Cortex of kidney (tissue), 1 donor: ENCODE data around the gene NELL1.
"Not testable (repeated sequence)": the region's sequence is repeated elsewhere in the genome, so short reads cannot be mapped to it uniquely, and the experiment has no call there.

Source experiments
- DNase-seq: peaks from one replicate; lab custom pipeline; 2025; lab: John Stamatoyannopoulos, UW

NELL1 gene

DNA sequence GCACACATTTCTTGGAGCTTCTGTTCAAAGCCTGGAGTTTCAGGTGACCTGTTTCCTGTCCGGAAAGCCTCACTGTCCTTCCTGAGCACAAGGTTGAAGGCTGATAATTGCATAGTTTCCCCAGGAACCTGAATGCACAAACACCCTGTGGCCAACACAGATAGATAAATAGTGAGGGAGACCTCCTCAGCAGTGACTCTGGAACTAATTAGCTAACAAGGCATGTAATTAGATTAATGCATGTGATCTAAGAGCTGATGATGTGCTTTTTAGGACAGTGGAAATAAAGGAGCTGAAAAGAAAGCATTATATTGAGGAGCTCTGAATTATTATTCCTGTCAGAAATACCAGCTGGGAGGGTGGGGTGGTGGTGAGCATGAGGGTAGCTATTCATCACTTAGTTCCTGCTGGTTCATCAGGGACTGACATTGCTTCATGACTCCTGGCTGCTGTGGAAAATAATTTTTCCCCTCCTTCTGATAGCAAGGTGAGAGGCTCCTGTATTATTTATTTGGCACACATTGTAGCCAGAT is 101.1 kb downstream of the NELL1 start:
- no peak for DNase-seq

DNA sequence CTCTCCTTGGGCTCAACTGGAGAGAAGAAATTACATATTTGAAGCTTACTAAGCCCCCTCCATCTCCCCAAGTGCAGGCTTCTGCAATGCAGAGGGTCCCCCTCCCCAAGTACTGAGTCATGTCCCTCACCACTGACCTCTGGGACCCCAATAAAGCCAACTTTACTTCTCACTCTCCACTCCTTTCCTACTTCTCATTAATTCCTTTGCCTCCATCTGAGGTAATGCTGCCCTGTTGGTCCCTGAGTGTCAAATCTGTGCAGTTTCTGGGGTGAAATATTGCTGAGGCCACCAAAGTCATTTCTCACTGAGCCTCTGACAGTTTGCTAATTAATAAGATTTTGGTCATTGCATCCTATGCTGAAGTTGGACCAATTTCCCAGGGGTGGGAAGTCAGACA is 101.6 kb downstream of the NELL1 start:
- no peak for DNase-seq

DNA sequence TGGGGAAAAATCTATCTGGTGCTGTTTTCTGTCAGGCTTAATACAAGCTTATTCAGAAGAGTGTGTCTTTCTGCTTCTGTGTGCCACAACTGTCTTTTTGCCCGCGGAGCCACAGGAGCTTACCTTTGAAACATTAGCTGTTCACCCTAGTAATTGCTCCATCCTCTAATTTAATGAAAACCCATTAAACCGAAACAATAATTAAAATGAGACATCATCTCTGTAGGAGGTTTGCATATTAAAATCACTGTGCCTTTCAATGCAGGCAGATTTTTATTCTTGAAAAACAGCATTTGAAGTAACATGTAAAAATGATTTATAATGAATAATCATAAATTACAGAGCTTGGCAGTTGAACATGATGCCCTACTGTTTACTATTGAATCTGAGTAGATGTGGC is 102.3 kb downstream of the NELL1 start:
- DNase-seq: no peak

DNA sequence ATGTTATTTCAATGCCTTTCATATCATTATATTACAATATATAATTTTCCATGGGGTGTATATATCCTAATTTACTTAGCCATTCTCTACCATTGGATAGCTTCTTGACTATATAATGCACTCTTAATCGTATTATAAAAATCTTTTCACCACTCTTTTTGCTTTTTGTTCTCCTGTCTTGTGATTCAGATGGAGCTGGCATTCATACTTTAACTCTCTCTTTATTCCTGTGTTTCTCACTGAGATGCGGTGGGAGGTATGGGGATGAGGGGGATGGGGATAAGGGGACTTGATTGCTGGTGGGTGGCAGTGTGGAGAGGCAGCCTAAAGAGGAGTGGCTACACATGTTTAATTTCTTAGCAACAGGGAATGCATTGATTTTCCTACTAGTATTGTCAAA is 105.9 kb downstream of the NELL1 start:
- no peak for DNase-seq

DNA sequence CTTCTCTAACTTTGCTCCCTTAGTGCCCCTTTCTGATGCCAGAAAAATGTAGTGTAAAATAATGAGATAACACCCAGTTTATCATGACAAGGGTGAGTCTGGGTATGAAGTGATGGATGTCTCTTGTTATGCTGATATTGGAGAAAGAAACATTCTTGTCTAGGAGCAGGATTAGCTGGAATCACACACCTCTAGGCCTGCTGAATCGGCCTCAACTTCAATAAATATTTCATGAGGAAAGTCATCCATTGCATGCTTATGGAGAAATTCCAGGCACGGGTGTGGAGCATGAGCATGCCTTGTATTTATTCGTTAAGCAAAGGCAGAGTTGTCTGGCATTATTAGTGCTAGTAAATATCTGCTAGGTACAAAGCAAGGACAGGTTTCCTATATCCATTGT is 113.4 kb downstream of the NELL1 start:
- DNase-seq: no peak

DNA sequence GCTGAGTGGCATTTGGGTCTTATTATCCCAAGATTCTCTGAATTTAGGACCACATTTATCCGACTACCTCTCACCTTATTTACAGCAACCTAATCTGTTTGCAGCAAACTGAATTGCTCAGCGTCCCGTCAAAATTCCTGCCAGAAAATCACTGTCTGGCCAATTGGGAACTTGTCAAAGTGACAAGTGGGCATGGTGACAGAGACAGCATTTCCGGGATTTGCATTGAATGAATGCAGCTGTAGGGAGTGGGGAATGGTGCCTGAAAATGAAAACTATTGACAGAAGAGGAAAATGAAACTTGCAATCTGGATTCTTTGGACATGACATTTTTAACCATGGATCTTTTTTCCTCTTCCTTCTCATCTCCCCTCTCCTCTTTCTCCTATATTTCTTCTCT is 113.8 kb downstream of the NELL1 start:
- DNase-seq: no peak

DNA sequence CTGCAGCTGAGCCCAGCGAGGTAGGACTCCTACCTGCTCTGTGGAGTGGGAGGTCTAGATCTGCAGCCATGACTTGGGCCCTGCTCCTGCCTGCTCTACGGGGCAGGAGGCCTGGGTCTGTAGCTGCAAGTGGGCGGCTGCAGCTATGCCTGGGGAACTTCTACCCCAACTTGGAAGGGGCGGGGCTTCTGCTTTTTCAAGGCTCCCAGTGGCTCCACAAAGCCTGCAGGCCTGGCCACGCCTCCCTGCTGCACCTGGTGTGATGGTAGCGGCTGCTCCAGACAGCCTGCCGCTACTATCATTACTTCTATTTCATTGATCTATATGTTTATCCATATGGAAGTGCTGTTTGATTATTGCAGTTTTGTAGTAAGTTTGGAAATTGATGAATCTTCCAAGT is 121.2 kb downstream of the NELL1 start:
- DNase-seq: no peak

DNA sequence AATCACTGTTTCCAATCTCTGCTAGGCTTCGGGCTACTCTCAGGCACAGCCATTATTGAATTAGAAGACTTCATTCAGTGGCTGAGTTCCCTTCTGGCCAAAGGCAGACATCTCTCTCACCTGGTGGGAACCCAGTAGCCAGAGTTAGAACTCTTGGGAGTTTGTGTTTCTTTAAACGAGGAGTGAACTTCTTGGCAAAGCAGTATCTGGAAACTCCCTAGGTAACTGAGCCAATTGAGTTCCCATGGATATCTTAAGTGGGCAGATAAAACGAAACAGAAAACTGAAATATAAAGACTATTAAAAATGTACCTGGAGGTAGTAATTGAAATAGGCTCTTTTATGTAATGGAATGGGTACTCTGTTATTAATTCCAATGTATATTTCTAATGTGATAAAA is 125.6 kb downstream of the NELL1 start:
- no peak for DNase-seq

DNA sequence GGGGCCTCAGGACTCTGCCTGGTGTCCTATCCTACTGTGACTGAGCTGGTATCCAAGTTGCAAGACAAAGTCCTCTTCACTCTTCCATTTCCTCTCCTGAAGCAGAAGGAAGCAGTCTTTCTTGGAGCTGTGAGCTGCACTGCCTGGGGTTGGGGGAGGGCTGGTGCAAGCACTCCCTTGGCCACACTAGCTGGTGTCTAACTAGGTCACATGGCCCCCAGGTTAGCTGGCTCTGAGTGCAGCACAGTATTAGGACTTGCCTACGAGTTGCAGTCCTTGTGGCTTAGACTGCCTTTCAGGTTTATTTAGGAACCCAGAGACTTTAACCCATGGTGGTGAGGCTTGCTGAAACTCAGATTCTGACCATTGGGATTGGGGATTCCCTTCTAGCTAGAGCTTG is 138.9 kb downstream of the NELL1 start:
- no peak for DNase-seq

DNA sequence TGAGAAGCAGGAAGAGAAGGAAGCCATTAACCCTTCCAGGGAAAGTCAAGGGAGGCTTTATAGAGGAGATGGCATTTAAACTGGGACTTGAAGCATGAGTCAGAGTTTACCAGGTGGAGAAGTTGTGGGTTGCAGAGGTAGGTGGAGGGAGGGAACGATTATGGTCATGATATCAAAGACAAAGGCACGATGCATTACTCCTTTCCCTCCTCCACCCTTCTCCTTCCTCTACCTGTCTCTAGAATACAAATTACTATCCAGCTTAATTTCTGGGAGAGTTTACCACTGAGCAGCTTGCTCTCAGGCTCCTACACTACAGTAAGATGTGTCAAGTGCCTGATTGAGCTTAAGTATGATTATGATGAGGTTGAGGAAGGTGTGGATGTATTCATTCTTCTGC is 151.7 kb downstream of the NELL1 start:
- no peak for DNase-seq

DNA sequence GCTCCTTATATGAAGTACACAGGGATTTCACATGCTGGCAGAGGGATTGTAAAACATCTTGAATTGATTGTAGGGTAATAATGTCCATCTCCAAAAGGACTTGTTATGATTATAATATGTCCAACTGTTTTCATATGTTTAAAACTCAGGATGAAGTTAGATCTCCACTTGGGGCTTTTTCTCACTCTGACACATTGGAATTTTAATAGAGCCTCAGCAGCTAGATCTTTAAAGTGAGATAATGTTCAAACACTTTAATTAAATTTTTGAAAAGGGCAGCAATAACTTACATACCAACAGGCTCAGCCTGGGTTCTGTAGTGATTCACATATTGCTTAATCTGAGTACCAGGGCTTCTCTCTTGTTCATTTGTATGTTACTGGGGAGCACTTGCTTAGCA is 152.1 kb downstream of the NELL1 start:
- no peak for DNase-seq

DNA sequence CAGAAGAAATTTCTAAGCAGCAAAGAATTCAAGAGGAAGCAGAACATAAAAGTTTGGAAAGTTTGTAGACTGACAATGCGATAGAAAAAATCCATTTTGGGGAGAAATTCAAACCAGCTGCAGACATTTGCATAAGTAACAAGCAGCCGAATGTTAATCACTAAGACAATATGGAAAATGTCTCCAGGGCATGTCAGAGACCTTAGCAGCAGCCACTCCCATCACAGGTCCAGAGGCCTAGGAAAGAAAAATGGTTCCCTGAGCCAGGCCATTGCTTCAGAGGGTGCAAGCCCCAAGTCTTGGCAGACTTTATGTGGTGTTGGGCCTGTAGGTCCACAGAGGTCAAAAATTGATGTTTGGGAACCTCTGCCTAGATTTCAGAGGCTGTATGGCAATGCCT is 155.4 kb downstream of the NELL1 start:
- no peak for DNase-seq

DNA sequence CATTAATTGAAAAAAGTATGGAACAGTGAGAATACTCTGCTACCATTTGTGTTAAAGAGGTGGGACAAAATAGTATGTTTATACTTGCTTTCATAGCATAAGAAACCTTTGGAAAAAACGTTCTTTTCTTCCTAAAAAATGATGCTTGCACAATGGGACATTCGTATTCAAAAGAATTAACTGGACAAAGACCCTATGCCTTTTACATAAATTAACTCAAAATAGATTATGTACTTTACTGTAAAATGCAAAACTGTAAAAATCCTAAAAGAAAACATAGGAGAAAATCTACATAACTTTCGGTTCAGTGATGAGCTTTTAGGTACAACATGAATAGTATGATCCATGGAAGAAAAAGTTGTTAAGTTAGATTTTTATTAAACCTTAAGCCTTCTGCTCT is 166.2 kb downstream of the NELL1 start:
- DNase-seq: no peak

DNA sequence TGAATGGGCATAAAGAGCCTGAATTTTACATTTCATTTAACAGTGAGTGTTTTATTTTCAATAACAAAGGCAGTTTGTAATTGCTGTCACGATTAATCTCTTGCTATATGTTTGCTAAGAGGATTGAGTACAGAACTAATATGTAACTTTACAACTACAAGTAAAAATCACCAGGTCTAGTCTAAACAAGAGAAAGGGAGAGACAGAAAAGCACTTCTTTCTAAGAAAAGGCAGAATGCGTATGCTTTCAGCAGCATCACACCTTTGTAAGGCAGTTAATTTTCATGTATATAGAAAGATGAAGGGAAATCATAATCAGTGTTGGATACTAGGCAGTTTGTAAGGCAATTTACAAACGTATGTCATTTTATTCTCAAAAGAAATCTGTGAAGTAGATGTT is 169.8 kb downstream of the NELL1 start:
- DNase-seq: no peak

DNA sequence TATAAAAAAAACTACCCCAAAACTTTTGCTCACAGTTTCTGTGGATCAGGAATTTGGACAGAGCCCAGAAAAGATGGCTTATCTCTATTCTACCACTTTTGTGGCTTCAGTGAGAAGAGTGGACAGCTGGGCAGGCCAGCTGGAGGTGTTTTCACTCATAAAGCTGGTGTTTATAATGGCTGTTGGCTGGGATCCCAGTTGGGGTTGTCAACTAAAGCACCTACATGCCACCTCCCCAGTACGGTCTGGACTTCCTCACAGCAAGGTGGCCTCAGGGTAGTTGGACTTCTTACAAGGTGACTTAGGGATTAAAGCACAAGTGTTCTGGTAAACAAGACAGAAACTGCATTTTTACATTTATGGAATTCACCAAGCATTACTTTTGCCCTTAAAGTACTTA is 171.0 kb downstream of the NELL1 start:
- no peak for DNase-seq

DNA sequence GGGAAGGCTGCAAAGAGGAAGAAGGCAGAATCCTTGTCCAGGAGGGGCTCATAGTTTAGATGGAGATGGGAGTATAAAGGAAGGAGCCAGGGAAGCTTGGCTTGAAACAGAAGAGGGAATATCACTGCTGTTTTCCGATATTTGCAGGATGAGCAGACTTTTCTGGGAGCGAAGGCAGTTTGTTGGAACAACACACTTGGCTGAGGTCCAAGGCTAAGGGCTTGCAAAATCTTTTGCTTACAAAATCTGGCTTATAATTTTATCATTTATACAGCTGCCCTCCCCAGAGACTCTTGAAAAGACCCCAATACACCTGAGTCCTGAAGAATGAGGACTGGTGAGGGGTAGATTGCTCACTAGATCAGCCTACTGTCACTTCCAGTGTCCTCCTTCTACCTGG is 174.8 kb downstream of the NELL1 start:
- no peak for DNase-seq

DNA sequence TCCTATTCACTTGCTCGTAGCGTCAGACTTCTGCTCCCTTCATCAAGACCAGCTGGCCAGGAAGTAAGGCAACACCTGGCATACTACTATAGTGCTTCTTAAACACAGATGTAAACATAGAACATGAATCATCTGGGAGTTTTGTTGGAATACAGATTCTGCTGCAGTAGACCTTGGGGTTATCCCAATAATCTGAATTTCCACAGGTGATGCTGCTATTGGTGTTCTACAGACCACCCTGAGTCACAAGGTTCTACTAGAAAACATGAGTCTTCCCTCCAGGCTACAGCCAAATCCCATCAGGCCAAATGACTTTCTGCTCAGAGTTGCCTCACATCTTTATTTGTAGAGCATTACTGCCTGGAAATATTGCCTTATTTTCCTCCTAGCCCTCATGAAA is 175.2 kb downstream of the NELL1 start:
- DNase-seq: no peak

DNA sequence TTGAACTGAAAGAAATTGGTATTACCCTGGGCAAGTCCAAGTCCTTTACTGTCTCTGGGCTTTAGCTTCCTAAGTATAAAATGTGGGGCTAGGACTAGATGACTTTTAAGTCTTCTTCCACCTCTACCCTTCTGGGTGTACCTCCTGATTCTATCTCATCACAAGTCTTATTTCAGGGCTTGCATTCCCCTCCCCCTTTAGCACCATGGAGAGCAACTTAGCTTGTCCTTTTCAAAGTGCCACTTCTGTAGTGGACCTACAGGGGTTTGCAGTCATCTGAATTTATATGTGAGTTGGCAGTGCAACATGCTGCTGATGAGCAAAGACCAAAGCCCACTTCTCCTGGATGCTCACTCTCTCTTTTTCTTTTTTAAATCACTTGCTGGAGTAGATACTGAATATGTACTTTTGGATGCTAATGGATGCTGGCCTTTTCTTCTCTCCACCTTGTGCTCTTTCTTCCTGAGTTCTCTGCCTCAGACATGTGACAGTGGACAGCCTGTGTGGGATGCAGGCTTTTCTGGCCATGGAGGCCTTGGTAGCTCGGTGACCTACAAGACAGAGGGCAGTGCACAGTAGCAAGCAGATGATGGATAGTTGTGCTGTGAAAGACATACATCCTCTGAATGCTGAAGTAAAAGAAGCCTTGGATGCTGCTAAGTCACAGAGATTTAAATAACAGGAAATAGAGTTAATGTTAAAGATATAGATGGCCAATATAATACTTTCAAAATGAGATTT is 185.0 kb downstream of the NELL1 start:
- DNase-seq: no peak

DNA sequence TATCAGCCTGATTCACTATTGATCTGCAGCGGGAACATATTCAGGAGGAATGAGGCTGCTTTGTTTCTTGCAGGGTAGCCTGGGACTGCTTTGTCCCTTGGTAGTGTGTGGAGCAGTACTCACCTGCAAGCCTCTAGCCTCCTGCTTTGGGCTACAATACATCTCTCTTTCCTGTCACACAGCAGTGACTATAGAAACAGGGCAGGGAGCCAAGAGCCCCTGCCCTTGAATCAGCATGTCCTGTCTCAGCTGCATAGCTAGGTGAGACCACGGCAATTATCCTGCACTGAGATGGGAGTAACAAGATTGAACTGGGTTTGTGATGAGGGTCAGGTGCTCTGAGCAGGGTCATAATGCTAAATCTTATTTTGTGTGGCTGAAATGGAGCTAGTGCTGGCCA is 191.9 kb downstream of the NELL1 start:
- DNase-seq: no peak

DNA sequence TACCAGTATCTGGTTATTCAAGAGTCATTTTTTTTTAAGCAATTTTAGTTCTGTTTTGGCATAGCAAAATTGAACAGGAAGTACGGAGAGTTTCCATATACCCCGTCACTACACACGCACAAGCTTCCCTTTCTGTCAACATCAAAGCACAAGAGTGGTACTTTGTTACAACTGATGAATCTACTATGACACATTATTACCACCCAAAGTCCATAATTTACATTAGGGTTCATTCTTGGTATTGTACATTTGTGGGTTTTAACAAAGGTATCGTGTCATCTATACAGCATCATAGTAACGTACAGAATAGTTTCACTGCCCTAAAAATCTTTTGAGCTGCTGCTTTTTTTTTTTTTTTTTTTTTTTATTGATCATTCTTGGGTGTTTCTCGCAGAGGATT is 192.9 kb downstream of the NELL1 start:
- not testable (repeated sequence) for DNase-seq

DNA sequence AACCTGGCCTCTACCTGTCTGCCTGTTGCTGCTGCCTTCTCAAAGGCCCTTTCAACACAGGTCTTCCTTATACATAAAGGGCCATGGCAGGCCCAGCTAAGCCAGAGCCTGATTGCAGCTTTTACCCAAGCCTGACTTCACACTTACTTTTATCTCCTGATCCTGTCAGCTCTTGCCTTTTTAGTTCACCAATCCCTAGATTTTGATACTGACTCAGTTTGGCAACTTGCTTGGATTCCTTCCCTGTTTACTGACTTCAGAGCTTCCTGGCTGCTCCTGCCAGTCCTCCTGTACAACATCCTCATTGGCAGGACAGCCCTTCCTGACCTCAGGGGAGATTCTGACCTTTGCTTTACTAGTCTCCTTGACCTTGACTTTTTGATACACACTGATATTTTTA is 195.2 kb downstream of the NELL1 start:
- no peak for DNase-seq

DNA sequence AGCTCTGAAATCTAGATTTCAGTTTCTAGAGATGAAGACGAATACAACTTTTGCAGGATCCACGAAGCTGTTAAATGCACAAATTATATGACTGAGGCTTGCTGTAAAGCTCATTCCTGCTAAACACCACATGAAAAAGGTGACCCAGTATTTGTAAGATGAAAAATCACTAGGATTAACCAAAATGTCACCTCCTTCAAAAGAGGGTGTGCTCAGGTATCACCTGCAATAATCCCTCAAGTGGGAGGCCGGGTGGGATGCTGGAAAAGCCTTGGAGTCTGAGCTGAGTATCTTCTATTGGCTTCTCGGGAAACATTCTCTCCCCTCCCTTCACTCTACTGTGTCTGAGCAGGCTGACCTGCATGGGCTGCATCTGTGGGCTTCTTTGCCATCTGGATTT is 195.8 kb downstream of the NELL1 start:
- DNase-seq: no peak

DNA sequence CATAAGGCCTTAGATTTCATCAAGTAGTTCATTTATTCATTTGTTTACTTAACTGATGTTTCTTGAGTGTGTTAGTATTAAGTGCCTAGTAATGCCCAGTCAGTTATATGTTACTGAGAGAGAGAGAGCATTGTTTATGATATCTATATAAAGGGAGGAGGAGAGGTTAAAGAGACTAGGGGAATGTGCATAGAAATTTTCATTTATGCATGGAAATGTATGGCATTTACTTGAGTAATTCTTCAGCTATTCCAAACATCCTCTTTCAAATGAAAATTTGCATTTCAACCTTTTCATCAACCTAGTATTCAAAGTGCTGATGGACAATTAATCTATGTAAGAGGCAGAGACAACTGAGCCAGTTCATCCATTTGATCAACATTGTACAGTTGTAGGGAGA is 199.7 kb downstream of the NELL1 start:
- no peak for DNase-seq

DNA sequence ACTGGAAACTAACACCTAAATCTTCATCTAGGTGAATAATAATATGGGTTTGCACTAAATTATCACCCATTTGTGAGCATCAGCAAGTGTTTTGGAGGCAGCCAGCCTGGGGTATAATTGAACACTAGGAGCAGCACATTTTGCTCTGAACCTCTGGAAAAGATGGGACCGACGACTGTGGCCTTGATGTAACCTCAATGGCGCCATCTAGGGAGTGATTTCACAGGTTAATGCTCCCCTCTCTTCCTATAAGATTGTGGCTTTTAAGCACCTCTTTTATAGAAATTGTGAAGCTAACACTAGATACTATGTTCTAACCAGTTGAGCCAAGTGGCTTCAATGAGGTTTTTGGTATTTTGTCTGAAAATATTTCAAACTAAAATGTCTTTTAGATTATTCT is 203.7 kb downstream of the NELL1 start:
- no peak for DNase-seq
